ENCODE results near the gene ASB7.

Gene ASB7

GRCh38 chr15:100635406-100636071 is 33.1 kb downstream of the ASB7 start:
- no peak for TF ChIP-seq ZNF555 (tag by site-specific recombination; conservative IDR thresholded peaks at IDR 0.05)
- no peak for TF ChIP-seq ZNF654 (tag by site-specific recombination; IDR thresholded peaks at IDR 0.05; ENCODE audit: low read depth)
- TF ChIP-seq ELK4 (IDR thresholded peaks at IDR 0.05; ENCODE audit: borderline replicate concordance, low read depth, low read length): no peak
- TF ChIP-seq ZNF600 (tag by site-specific recombination; IDR thresholded peaks at IDR 0.05): peak; percentile 16; the same call in 1 of the 2 replicates
- TF ChIP-seq ZNF610 (tag by site-specific recombination; IDR thresholded peaks at IDR 0.05; ENCODE audit: borderline replicate concordance): no peak
- TF ChIP-seq PATZ1 (tag by site-specific recombination; IDR thresholded peaks at IDR 0.05): no peak
- no peak for TF ChIP-seq ZNF350 (tag by site-specific recombination; IDR thresholded peaks at IDR 0.05)
- TF ChIP-seq PRDM4 (tag by site-specific recombination; IDR thresholded peaks at IDR 0.05): no peak
- no peak for TF ChIP-seq KLF10 (tag by site-specific recombination; IDR thresholded peaks at IDR 0.05)
- no peaks in the 10 kb centered on the region for H3K9me3 ChIP-seq (ENCODE audit: control insufficient read depth, insufficient read depth, low read depth, low read length)
- no peak overlapping the region for H3K4me3 ChIP-seq (ENCODE audit: low read depth, low read length)
- ChIA-PET POLR2A (no interaction called here), CTCF (interaction anchor here (0.6 to 8.1 kb wide), 6 partner anchors 26 to 372 kb away, joined by 3 to 55 read pairs (median 4); no protein-coding TSS in a partner anchor)
- H3K4me1 ChIP-seq (ENCODE audit: control insufficient read depth, insufficient read depth, low read length): no peaks in the 10 kb centered on the region; the same call in 1 of the 2 replicates
- no peak overlapping the region for H3K27ac ChIP-seq (ENCODE audit: extremely low read depth, low read depth, low read length)
- H3K36me3 ChIP-seq (ENCODE audit: control insufficient read depth in 2 of 2, insufficient read depth in 1 of 2, low read length in 2 of 2): peaks cover 0 to 20% of the 10 kb centered on the region in 2 experiments

GRCh38 chr15:100638177-100638730 is 35.9 kb downstream of the ASB7 start:
- POLR2A ChIA-PET: no interaction called here
- Histone ChIP-seq H3K36me3 (ENCODE audit: control insufficient read depth in 2 of 2, insufficient read depth in 1 of 2, low read length in 2 of 2) (no peaks in the 10 kb centered on the region; a peak in 1 of 3 replicates), H3K27ac (ENCODE audit: extremely low read depth, low read depth, low read length) (no peak overlapping the region), H3K4me3 (ENCODE audit: low read depth, low read length) (no peak overlapping the region), H3K4me1 (ENCODE audit: control insufficient read depth, insufficient read depth, low read length) (no peaks in the 10 kb centered on the region; the same call in 1 of the 2 replicates), H3K9me3 (ENCODE audit: control insufficient read depth, insufficient read depth, low read depth, low read length) (no peaks in the 10 kb centered on the region)
- CTCF ChIA-PET: interaction anchor here (8.1 kb wide), 1 partner anchor 369 kb away, joined by 55 read pairs; no protein-coding TSS in a partner anchor
- TF ChIP-seq TCF7L2 (IDR thresholded peaks at IDR 0.05; ENCODE audit: borderline replicate concordance, low read depth, low read length) (no peak), SP3 (tag by site-specific recombination; IDR thresholded peaks at IDR 0.05) (no peak), ZNF184 (tag by site-specific recombination; IDR thresholded peaks at IDR 0.05) (no peak), KLF9 (tag by site-specific recombination; IDR thresholded peaks at IDR 0.05; ENCODE audit: low read depth) (no peak), ZNF785 (tag by site-specific recombination; IDR thresholded peaks at IDR 0.05) (no peak), ZBTB1 (tag by site-specific recombination; IDR thresholded peaks at IDR 0.05) (no peak), ZNF561 (tag by site-specific recombination; IDR thresholded peaks at IDR 0.05; ENCODE audit: borderline replicate concordance) (no peak), ZNF654 (tag by site-specific recombination; IDR thresholded peaks at IDR 0.05; ENCODE audit: low read depth) (no peak), ZSCAN30 (tag by site-specific recombination; IDR thresholded peaks at IDR 0.05) (no peak), ZNF791 (tag by site-specific recombination; IDR thresholded peaks at IDR 0.05) (no peak), ZFP41 (tag by site-specific recombination; IDR thresholded peaks at IDR 0.05; ENCODE audit: borderline replicate concordance) (no peak), PRDM10 (tag by site-specific recombination; IDR thresholded peaks at IDR 0.05) (no peak), IKZF3 (tag by site-specific recombination; IDR thresholded peaks at IDR 0.05) (no peak), ZNF843 (tag by site-specific recombination; IDR thresholded peaks at IDR 0.05) (no peak), PRDM1 (tag by site-specific recombination; IDR thresholded peaks at IDR 0.05) (no peak), RBAK (tag by site-specific recombination; IDR thresholded peaks at IDR 0.05) (no peak), YY1 (tag by site-specific recombination; IDR thresholded peaks at IDR 0.05) (no peak)

Measured in HEK293 (cell line).